Testis (tissue), 2 donors: Measurements from ENCODE around the gene KCNK2.

Source experiments
- POLR2A ChIP-seq: fragments of 450-650 bp; IDR thresholded peaks from one replicate; pipeline ENCODE4 v1.6.1; 2017; ENCODE audit warnings: antibody characterized with exemption, mild to moderate bottlenecking, moderate library complexity
- TF ChIP-seq, protein P1 (sequence below), 3 experiments: fragments of 450-650 bp in 2 of 3; fragments of 200-600 bp in 1 of 3; sonication (generic) in 1 of 3; IDR thresholded peaks; one replicate each; pipeline ENCODE4 v1.5.1; 2016 to 2019; ENCODE audit warnings: antibody characterized with exemption in 3 of 3, mild to moderate bottlenecking in 2 of 3, moderate library complexity in 1 of 3

GRCh38 chr1:215064327-215064726 is 18.2 kb upstream of the KCNK2 start:
- TF ChIP-seq, protein P1, sequence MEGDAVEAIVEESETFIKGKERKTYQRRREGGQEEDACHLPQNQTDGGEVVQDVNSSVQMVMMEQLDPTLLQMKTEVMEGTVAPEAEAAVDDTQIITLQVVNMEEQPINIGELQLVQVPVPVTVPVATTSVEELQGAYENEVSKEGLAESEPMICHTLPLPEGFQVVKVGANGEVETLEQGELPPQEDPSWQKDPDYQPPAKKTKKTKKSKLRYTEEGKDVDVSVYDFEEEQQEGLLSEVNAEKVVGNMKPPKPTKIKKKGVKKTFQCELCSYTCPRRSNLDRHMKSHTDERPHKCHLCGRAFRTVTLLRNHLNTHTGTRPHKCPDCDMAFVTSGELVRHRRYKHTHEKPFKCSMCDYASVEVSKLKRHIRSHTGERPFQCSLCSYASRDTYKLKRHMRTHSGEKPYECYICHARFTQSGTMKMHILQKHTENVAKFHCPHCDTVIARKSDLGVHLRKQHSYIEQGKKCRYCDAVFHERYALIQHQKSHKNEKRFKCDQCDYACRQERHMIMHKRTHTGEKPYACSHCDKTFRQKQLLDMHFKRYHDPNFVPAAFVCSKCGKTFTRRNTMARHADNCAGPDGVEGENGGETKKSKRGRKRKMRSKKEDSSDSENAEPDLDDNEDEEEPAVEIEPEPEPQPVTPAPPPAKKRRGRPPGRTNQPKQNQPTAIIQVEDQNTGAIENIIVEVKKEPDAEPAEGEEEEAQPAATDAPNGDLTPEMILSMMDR (IDR thresholded peaks at IDR 0.05): no peak
- no peak for TF ChIP-seq POLR2A
